ACC112 (cell line): ENCODE measurements around the gene DPF3.

Source experiments
- H2AFZ ChIP-seq: fragments of 200-600 bp; sonication (generic); one replicate; pipeline ENCODE4 v1.6.0; 2017; ENCODE audit warnings: antibody characterized with exemption, low read length; ENCODE audit not compliant: unreplicated experiment
- H3K27ac ChIP-seq: fragments of 200-600 bp; sonication (generic); 2 replicates; pipeline ENCODE4 v1.5.1; 2014; ENCODE audit warnings: low read depth, mild to moderate bottlenecking, antibody characterized with exemption, low read length, moderate library complexity
- H3K27me3 ChIP-seq: fragments of 200-600 bp; sonication (generic); 2 replicates; pipeline ENCODE4 v1.6.1; 2014; ENCODE audit warnings: mild to moderate bottlenecking, antibody characterized with exemption, low read length, moderate library complexity, mixed read lengths; ENCODE audit not compliant: insufficient read depth
- H3K36me3 ChIP-seq: fragments of 200-600 bp; sonication (generic); 2 replicates; pipeline ENCODE4 v1.6.1; 2016; ENCODE audit warnings: mild to moderate bottlenecking, antibody characterized with exemption, low read length, moderate library complexity, mixed read lengths; ENCODE audit not compliant: insufficient read depth
- H3K4me1 ChIP-seq: fragments of 200-600 bp; sonication (generic); one replicate; pipeline ENCODE4 v1.6.1; 2016; ENCODE audit warnings: low read length, mixed read lengths; ENCODE audit not compliant: insufficient read depth, unreplicated experiment, control insufficient read depth
- H3K4me3 ChIP-seq: fragments of 200-600 bp; sonication (generic); 2 replicates; pipeline ENCODE4 v1.5.1; 2014; ENCODE audit warnings: mild to moderate bottlenecking, low read depth, low read length
- H3K79me2 ChIP-seq: fragments of 200-600 bp; sonication (generic); one replicate; pipeline ENCODE4 v1.6.0; 2016; ENCODE audit warnings: low read length; ENCODE audit not compliant: control insufficient read depth, unreplicated experiment, insufficient read depth

DPF3 gene

DNA sequence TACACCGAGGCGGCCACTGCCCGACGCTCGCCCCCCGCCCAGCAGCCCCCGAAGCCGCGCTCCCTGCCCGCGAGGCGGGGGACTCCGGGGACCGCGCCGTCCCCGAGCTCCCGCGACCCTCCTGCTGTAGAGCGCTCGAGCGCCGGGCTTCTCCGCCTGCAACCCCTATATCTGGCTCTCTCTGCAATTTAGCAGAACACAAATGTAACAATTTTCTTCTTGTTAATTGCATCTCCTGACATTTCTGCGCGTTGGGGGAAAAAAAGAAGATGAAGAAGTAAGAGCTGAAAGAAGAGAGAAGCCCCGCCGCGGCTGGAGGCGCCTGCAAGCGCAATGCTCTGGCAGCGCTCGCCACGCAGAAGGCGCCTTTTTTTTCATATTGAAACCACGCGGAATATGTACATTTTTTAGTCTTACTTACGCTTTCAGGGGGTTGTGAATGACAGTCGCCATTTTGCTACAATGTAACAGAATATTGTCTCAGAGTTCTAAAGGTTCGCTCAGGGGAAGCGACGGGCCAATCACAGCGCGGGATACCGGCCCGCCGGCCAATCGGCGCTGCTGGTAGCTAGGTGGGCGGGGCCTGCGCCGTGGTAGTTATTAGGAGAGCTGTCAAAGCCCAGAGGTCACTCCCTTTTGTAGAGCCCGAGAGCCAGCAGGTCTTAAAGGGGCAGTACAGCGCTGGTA lies at the start of gene DPF3:
Gene DPF3, minus strand, starts transcription at position 466 of the 687 bp plus-strand sequence. Its CDS starts 13 bp downstream, at position 453.
- H3K4me3 ChIP-seq = peak within 1 kb of the TSS; percentile 97
- peak within 1 kb of the TSS; percentile 99 for H2AFZ ChIP-seq
- peaks cover 8% of the 10 kb centered on the region for H3K4me1 ChIP-seq
- H3K27me3 ChIP-seq = no peaks in the 10 kb centered on the region
- no peak within 1 kb of the TSS for H3K27ac ChIP-seq
- no peaks in the 10 kb centered on the region for H3K36me3 ChIP-seq
- no peaks in the 10 kb centered on the region for H3K79me2 ChIP-seq

DNA sequence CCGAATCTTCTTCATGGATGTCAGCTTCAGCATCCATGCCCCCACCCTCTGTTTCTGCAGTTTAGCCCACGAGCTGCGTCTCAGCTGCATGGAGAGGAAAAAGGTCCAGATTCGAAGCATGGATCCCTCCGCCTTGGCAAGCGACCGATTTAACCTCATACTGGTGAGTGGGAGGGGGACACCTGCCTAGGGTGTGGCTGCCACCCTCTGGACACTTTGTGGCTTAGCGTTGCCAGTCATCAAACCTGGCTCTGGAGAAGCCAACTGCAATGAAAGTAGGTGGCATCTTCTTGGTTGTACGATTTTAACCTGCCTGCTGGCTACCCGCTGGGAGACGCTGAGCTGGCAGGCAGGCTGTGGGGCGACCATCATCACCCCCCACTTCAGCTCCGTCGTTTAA lies 49.0 kb upstream of the DPF3 start:
- H3K4me3 ChIP-seq = no peak overlapping the region
- no peak overlapping the region for H3K27ac ChIP-seq
- H3K4me1 ChIP-seq = no peaks in the 10 kb centered on the region
- H3K27me3 ChIP-seq = no peaks in the 10 kb centered on the region
- H2AFZ ChIP-seq = no peak overlapping the region
- H3K36me3 ChIP-seq = 0 out of 2 replicates have a peak, but pooled peaks cover 3% of the 10 kb centered on the region
- H3K79me2 ChIP-seq = no peaks in the 10 kb centered on the region

DNA sequence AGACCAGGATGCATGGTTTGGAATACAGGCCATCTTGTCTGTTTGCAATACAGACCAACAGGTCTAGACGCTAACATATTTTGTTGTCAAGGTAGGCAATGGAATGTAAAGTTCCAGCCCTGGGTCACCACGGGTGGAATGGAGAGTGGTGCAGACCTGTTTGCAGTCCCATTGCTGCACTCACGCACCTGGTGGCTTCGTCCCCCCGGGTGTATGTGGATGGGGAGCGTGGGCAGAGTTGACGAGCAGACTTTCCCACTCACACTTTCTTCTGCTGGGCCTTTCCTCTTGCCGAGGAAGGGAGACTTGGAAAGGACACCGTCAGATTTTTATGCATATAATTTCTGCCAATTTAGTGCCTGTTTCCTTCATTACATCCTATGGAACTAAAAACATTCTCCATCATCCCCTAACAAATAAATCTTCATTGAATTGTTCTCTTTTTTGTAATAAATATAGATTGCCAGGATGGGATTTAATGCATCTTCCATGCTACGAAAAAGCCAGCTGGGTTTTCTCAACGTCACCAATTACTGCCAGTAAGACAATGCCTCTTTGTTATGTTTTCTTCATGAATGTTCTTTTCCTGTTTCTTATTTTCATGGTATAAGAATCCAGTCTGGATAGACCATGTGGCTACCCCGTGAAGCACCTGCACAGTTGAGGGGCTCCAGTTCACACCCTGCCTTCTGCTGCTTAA lies 47.5 kb upstream of the DPF3 start:
- Histone ChIP-seq H3K36me3 (0 out of 2 replicates have a peak, but pooled peaks cover 3% of the 10 kb centered on the region), H3K4me3 (no peak overlapping the region), H3K27ac (no peak overlapping the region)

DNA sequence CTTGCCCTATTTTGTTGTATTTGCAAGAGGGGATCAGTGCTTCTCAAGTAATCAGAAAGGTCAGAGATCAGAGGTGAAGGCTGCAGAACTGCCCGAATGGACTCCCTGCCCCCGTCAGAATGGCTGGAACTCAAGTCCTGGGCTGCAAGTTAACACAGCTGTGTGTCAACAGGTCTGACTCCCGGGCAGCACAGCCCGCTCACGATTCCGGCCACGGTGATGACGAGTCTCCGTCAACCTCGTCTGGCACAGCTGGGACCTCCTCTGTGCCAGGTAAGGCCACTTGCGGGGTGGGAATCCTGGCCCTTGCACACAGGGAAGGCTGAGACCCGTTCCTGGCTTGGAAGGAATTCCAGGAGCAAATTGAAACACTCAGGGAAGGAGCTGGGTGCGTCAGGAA lies 45.7 kb upstream of the DPF3 start:
- no peak overlapping the region for H2AFZ ChIP-seq
- H3K27ac ChIP-seq = no peak overlapping the region
- H3K4me1 ChIP-seq = no peaks in the 10 kb centered on the region
- H3K36me3 ChIP-seq = 0 out of 2 replicates have a peak, but pooled peaks cover 3% of the 10 kb centered on the region
- H3K79me2 ChIP-seq = no peaks in the 10 kb centered on the region
- H3K27me3 ChIP-seq = no peaks in the 10 kb centered on the region
- no peak overlapping the region for H3K4me3 ChIP-seq

More for the DNA sequence above, 47.5 kb upstream of the DPF3 start:
- H2AFZ ChIP-seq = no peak overlapping the region
- H3K27me3 ChIP-seq = no peaks in the 10 kb centered on the region
- no peaks in the 10 kb centered on the region for H3K4me1 ChIP-seq
- H3K79me2 ChIP-seq = no peaks in the 10 kb centered on the region

DNA sequence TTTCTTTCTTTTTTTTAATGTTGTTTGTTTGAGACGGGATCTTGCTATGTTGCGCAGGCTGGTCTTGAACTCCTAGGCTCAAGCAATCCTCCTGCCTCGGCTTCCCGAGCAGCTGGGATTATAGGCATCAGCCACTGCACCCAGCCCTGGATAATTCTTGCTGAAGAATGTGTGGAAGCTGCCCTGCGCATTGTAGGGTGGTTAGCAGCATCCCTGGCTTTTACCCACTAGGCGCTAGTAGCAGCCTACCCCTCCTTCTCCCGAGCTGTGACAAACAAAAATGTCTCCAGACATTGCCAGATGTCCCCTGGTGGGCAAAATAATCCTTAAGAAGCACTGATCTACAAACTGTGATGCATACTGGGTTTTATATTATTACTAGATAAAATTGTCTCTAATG lies 39.0 kb upstream of the DPF3 start:
- Histone ChIP-seq H2AFZ (no peak overlapping the region), H3K4me3 (no peak overlapping the region), H3K4me1 (peaks cover under 1% of the 10 kb centered on the region), H3K27ac (no peak overlapping the region), H3K79me2 (peaks cover 6% of the 10 kb centered on the region), H3K36me3 (no peaks in the 10 kb centered on the region), H3K27me3 (no peaks in the 10 kb centered on the region)

DNA sequence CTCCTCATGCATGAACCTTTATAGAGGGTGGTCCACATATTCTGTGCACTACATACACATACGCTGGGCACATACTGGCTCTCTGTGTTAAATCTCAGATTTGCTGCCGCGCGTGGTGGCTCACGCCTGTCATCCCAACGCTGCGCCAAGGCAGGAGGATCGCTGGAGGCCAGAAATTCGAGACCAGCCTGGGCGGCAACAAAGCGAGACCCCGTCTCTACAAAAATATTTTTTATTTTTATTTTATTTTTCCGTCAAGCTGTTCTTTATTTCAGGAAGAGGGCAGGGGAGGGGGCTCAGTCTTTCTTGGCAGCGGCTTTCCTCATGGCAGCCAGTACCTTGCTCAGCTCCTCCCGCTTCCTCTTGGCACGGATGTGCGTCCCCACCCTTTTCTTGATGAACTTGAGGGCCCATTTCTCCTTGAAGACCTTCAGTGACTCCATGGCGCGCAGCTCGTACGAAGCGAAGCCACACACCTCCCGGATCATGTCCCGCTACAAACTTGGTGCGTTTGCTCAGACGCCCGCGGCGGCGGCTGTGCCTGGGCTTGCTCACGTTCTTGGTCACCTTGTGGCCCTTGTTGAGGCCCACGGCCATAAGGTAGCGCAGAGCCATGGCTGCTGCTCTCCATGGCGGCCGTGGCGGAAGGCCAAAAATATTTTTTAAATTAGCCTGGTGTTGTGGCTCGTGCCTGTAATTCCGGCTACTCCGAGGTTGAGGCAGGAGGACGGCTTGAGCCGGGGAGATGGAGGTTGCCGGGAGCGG lies 35.6 kb upstream of the DPF3 start:
- Histone ChIP-seq H3K79me2 (peaks cover 10% of the 10 kb centered on the region), H3K4me1 (peaks cover 10% of the 10 kb centered on the region), H3K27ac (no peak overlapping the region), H3K4me3 (no peak overlapping the region), H3K27me3 (no peaks in the 10 kb centered on the region), H2AFZ (no peak overlapping the region), H3K36me3 (no peaks in the 10 kb centered on the region)

DNA sequence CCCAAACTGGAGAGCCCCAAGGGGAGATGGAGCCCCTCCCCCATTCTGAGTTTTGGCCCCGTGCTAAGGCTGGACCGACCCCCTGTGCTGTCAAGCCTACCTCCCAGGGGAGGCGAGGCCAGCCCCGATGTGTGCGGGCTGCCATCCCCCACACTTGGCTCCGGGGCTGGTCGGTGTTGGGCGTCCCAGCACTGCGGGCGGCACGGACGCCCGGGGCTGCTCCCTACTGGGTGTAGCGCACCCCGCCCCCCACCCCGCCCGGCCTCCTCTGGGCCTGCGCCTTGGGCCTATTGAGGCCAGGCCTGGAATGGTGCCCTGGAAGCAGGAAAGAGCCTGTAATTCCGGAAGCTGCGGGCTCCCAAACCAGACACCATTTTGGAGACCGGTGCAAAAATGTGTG lies 35.0 kb upstream of the DPF3 start:
- H3K79me2 ChIP-seq = peaks cover 10% of the 10 kb centered on the region
- H3K4me1 ChIP-seq = peaks cover 10% of the 10 kb centered on the region
- no peaks in the 10 kb centered on the region for H3K36me3 ChIP-seq

DNA sequence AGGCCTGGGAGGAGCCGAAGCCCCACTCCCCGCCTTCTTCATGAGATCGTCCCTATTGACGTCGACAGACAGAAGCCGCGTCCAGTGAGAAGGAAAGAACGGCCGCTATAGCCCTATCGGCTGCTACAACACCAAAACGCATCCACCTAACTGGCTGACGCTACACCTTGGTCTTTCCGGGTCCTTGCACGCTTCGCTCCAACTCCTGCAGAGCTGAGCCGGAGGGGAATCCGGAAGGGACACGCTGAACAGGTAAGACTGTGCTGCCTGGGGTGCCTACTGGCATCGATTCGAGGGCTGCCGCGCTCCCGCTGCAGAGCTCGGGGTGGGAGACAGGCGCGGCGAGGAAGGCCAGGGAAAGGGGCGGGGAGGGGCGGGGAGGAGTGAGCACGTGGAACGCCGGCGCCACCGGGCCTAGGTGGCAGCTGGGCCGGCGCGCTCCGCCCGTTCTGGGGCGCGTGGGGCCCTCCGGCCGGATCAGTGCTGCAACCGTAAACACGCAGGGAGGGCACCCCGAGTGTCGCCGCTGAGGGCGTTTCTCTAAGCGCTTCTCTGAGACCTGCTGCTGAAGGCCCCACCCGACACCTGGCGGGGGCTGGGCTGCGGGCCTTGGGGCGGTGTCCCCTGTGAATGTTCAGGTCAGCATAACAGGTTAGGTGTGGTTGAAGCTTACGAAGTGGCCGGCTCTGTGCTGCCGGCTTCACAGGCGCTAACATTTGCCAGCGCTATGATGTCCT lies 32.6 kb upstream of the DPF3 start, which contains the start of gene DCAF4:
Gene DCAF4, plus strand, starts transcription at position 173 of the 737 bp plus-strand sequence. CDS start 11,515 bp downstream, outside the sequence.
- H2AFZ ChIP-seq = peak within 1 kb of the TSS; percentile 98
- peaks cover 10% of the 10 kb centered on the region for H3K4me1 ChIP-seq
- H3K27ac ChIP-seq = peak within 1 kb of the TSS; percentile 61
- peaks cover 5% of the 10 kb centered on the region for H3K79me2 ChIP-seq
- no peaks in the 10 kb centered on the region for H3K27me3 ChIP-seq
- peak within 1 kb of the TSS; percentile 85 for H3K4me3 ChIP-seq
- no peaks in the 10 kb centered on the region for H3K36me3 ChIP-seq

More for the DNA sequence above, 35.0 kb upstream of the DPF3 start:
- Histone ChIP-seq H3K27me3 (no peaks in the 10 kb centered on the region), H2AFZ (no peak overlapping the region), H3K4me3 (no peak overlapping the region), H3K27ac (no peak overlapping the region)

DNA sequence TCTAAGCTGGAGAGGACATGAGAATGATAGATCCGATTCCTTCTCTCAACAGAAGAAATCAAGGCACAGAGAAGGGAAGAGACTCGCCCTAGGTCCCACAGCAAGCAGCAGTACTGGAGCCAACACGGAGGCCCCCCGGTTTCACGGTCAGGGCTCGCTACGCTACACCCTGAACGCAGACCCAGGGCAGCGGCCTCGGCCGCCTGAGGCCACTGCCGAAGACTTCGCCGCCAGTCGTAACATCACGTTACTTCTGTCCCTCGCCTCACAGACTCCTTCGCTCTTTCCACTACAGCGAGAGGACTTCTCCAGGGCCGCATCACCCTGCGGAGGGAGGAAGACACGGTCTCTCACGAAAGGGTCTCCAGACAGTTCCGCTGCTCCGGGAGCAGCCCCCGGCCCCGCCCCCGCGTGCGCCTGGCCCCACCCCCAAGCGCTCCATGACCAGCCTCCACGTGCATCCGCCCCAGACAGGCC lies 32.0 kb upstream of the DPF3 start:
- Histone ChIP-seq H3K27ac (no peak overlapping the region), H3K36me3 (no peaks in the 10 kb centered on the region), H3K4me3 (peak overlapping the region; percentile 85), H2AFZ (peak overlapping the region; percentile 98), H3K79me2 (peaks cover 5% of the 10 kb centered on the region), H3K4me1 (peaks cover 10% of the 10 kb centered on the region), H3K27me3 (no peaks in the 10 kb centered on the region)
